GM12865 (cell line): ENCODE results near the gene GET4.

Experiments
- DNase-seq: peaks from one replicate; pipeline ENCODE4 v3.0.0; 2010; ENCODE audit warnings: low read depth
- H3K4me3 ChIP-seq: 2 replicates; pipeline ENCODE4 v1.5.1; 2011; ENCODE audit warnings: mild to moderate bottlenecking, low read depth, low read length, control low read depth
- TF ChIP-seq, protein P1 (sequence below): IDR thresholded peaks from 2 replicates; pipeline ENCODE4 v1.5.1; 2011; ENCODE audit warnings: low read length, control low read depth, low read depth, inconsistent platforms; ENCODE audit not compliant: insufficient read depth; ENCODE audit errors: missing control alignments

Gene GET4

DNA sequence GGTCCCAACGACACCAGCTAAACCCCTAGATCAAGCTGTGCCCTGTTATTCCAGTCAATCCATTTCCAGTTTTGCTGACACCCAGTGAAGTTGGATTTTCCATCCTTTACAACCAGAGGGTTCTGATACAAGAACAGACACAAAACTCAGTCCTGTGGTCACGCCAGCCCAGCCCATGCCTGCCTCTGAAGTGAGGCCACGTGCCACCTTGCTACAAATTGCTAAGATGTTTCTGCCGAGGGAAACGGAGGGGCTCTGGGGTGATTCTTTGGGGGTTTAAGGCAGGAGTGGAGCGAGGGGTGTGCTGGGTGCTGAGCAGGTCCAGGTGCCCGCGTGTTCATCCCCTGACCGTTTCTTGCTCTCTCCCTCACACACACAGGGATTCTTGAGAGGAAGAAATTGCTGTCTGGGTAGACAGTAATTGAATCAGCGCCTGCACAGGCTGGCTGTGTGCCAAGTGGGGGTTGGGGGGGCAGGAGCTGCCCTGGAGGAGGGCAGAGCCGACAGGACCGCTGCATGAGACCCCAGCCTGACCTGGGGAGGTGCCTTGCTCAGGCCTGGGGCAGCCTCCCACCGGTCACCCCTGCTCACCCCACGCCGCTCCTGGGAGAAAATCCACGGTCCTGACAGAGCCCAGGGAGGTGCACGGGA lies 40.1 kb downstream of the GET4 start:
- no peak for DNase-seq
- TF ChIP-seq, protein P1, sequence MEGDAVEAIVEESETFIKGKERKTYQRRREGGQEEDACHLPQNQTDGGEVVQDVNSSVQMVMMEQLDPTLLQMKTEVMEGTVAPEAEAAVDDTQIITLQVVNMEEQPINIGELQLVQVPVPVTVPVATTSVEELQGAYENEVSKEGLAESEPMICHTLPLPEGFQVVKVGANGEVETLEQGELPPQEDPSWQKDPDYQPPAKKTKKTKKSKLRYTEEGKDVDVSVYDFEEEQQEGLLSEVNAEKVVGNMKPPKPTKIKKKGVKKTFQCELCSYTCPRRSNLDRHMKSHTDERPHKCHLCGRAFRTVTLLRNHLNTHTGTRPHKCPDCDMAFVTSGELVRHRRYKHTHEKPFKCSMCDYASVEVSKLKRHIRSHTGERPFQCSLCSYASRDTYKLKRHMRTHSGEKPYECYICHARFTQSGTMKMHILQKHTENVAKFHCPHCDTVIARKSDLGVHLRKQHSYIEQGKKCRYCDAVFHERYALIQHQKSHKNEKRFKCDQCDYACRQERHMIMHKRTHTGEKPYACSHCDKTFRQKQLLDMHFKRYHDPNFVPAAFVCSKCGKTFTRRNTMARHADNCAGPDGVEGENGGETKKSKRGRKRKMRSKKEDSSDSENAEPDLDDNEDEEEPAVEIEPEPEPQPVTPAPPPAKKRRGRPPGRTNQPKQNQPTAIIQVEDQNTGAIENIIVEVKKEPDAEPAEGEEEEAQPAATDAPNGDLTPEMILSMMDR = no peak
- no peak overlapping the region for H3K4me3 ChIP-seq

DNA sequence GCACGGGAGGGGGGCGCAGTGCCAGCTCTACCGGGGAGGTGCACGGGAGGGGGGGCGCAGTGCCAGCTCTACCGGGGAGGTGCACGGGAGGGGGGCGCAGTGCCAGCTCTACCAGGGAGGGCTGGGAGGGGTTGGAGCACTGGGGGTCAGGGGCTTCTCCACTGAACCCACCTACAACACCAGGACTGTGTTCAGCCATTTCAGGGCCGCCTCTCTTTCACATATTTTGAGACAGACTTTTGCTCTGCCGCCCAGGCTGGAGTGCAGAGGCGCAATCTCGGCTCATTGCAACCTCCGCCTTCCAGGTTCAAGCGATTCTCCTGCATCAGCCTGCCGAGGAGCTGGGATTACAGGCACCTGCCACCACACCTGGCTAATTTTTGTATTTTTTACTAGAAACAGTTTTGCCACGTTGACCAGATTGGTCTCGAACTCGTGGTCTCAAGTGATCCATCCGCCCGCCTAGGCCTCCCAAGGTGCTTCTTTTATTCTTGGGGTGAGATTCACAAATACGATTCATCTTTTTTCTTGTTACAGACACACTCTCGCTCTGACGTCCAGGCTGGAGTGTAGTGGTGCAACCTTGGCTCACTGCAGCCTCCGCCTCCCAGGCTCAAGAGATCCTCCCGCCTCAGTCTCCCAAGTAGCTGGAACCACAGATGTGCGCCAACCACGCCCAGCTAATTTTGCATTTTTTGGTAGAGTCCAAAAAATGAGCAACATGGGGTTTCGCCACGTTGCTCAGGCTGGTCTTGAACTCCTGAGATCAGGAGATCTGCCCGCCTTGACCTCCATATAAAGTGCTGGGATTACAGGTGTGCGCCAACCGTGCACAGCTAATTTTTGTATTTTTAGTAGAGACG lies 41.1 kb downstream of the GET4 start:
- H3K4me3 ChIP-seq = no peak overlapping the region
- TF ChIP-seq, protein P1 = no peak
- DNase-seq = no peak

DNA sequence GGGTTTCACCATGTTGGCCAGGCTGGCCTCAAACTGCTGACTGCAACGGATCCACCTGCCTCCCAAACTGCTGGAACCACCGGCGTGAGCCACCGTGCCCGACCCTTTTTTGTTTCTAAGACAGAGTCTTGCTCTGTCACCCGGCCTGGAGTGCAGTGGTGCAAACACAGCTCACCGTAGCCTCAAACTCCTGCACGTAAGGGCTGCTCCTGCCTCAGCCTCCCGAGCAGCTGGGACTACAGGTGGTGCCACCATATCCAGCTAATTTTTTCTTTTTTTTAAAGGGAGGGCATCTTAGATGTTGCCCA lies 41.7 kb downstream of the GET4 start:
- no peak for DNase-seq
- TF ChIP-seq, protein P1 = no peak
- H3K4me3 ChIP-seq = no peak overlapping the region

DNA sequence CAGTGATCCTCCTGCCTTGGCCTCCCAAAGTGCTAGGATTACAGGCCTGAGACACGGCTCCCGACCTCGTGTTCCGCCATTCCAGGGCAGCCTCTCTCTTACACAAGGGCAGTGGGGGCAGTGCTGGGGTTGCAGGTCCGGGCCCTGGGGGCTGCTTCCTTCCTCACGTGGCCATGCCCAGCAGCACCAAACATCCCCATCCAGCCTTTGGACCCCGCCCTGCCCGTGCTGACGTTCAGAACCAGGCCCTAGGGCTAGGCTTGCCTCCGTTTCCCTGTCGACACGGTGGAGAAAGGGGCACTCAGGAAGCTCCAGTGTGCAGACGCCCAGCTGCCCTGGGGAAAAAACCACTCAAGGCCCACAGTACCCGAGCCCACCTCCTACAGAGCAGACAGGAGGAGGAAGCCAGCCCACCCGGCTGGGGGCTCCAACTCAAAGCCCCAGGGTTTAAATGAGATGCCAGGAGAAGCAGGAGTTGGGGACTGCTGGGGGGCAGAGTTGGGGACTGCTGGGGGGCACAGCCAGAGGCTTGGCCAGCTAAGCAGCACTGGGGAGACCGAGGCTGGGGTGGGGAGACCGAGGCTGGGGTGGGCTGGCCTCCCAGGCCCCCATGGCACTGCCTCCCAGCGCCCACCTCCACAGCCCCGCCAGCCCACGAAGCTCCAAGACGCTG lies 42.2 kb downstream of the GET4 start:
- no peak overlapping the region for H3K4me3 ChIP-seq
- TF ChIP-seq, protein P1 = no peak
- DNase-seq = no peak

DNA sequence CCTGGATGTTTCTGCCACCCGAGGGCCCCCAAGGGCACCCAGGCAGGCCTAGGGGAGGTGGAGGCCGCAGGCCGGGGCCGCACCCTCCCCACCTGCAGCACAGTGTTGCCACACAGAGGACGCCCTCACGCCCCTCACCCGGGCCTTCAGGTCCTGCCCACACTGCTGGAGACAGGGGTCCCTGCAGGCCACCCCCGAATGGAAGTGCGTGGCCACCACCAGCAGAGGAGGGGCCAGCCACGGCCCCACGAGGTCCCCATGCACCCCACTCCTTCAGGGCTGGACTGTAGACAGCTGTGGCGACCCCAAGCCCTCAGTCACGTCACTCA lies 42.7 kb downstream of the GET4 start:
- TF ChIP-seq, protein P1 = no peak
- DNase-seq = no peak

DNA sequence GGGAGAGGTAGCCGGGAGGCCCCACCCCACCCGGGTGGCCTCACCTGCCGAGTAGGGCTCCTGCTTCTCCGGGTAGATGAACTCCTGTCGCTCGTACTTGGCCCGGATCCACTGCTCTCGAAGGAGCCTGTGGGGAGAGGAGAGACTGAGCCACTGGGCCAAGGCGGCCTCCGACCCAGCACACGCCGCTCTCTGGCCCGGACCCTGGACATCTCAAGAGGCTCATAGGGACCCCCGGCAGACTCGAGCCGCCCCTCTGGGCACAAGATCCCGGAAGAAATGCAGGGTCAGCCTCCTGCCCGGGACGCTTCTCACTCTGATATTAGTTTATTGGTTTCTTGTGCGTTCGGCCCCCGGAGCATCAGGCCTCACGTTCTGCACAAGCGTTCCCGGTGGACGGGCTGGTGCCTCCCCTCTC lies 43.6 kb downstream of the GET4 start:
- H3K4me3 ChIP-seq = no peak overlapping the region
- TF ChIP-seq, protein P1 = no peak
- DNase-seq = no peak

More for the DNA sequence above, 42.7 kb downstream of the GET4 start:
- H3K4me3 ChIP-seq = no peak overlapping the region
